ENCODE data around the gene DNAJC7.

The DNAJC7 gene

DNA sequence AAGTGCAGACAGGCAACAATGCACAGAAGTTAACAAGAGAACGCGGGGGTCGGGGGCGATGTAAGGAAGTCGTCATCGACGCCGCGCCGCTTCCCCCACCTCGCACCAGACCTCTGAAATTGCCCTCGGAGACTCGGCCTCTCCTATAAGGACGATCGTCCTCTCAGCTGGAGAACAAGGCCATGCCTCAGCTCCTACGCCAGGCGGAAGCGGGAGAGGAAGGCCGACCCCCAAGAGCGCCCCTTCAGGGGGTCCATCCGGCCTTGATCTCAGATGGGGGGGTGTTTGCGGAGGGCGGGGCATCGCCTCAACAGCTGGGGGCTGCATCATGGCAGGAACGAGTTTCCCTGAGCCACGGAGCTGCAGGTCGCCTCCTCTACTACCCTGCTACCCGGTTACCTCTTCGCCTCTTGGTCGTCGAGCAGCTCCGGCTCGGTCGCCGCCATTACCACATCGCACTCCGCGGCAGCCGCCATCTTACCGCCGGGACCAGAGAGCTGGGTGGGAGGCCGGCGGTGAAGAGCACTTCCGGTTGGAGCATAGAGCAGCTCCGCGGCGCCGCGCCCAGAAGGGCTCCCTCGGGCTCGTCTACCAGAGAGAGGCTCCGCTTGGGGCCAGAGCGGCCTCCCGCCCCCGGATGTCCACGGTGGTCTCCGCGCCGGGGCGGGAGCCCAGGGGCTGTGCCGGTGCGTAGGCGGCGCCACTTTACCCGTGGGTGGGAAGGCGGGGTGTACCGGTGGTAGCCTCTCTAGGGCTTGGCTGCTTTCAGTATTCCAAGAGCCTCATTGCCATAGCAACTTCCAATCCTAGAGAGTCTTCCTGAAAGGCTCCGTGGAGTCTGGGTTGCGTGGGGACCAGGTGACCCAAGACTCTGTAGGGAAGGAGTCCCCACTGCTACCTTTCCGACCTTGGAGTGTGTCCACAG, at the start of gene DNAJC7:
Gene DNAJC7 (minus strand): TSS at position 499 of the 925 bp plus-strand sequence. CDS start 23 bp downstream, at position 476.
- TF ChIP-seq, protein P1, sequence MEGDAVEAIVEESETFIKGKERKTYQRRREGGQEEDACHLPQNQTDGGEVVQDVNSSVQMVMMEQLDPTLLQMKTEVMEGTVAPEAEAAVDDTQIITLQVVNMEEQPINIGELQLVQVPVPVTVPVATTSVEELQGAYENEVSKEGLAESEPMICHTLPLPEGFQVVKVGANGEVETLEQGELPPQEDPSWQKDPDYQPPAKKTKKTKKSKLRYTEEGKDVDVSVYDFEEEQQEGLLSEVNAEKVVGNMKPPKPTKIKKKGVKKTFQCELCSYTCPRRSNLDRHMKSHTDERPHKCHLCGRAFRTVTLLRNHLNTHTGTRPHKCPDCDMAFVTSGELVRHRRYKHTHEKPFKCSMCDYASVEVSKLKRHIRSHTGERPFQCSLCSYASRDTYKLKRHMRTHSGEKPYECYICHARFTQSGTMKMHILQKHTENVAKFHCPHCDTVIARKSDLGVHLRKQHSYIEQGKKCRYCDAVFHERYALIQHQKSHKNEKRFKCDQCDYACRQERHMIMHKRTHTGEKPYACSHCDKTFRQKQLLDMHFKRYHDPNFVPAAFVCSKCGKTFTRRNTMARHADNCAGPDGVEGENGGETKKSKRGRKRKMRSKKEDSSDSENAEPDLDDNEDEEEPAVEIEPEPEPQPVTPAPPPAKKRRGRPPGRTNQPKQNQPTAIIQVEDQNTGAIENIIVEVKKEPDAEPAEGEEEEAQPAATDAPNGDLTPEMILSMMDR (IDR thresholded peaks at IDR 0.05; ENCODE audit: low read depth, low read length): no peak
- peak within 1 kb of the TSS; percentile 98 to 99 for H3K4me3 ChIP-seq (replicated peaks in 1 of 2; ENCODE audit: low read depth in 2 of 2, low read length in 2 of 2)
- peak; percentile 90 to 95 for DNase-seq (ENCODE audit: low read depth in 2 of 2)

DNA sequence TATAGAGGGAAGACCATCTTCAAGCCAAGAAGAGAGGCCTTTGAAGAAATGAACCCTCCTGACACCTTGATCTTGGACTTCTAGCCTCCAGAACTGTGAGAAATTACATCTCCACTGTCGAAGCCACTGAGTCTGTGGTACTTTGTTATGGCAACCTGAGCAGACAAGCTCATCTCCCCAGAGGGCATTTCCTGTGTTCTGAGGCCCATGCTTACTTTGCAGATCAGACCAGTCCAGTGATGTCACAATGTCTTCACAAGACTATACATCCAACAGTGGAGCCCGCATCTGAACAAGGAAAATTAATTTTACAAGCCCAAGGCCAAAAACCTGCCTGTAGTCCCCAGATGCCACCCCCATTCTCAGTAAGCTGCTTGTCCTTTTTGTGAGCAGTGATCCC, 48.0 kb upstream of the DNAJC7 start:
- H3K4me3 ChIP-seq (replicated peaks in 1 of 2; ENCODE audit: low read depth in 2 of 2, low read length in 2 of 2): no peak overlapping the region
- TF ChIP-seq, protein P1 (IDR thresholded peaks at IDR 0.05; ENCODE audit: low read depth, low read length): no peak
- no peak for DNase-seq (ENCODE audit: low read depth in 2 of 2)

DNA sequence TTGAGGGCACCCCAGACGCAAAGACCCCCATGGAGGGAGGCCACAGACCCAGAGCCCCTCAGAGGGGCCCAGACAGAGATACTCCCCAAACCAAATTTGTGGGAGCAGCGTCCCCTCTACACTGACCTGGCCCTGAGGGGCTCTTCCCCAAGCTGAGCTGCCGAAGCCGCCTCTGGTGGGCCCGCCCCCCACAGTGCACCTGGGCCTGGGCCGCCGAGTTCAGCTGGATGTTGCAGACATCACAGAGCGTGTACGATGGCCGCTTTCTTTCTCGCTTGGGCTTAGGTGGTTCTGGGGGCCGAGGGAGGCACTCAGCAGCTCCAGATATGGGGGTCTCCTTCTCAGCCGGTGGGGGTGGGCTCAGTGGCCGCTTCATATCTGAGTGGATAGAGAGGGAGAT, 45.4 kb upstream of the DNAJC7 start:
- TF ChIP-seq, protein P1 (IDR thresholded peaks at IDR 0.05; ENCODE audit: low read depth, low read length): no peak

GRCh38 chr17:42061646-42062487, 44.6 kb upstream of the DNAJC7 start:
- DNase-seq (ENCODE audit: low read depth in 2 of 2): no peak
- no peak overlapping the region for H3K4me3 ChIP-seq (replicated peaks in 1 of 2; ENCODE audit: low read depth in 2 of 2, low read length in 2 of 2)
- TF ChIP-seq, protein P1 (IDR thresholded peaks at IDR 0.05; ENCODE audit: low read depth, low read length): no peak

More for the DNA sequence above, 45.4 kb upstream of the DNAJC7 start:
- no peak overlapping the region for H3K4me3 ChIP-seq (replicated peaks in 1 of 2; ENCODE audit: low read depth in 2 of 2, low read length in 2 of 2)
- no peak for DNase-seq (ENCODE audit: low read depth in 2 of 2)

- H3K4me3 ChIP-seq (replicated peaks in 1 of 2; ENCODE audit: low read depth in 2 of 2, low read length in 2 of 2): no peak overlapping the region
- TF ChIP-seq, protein P1 (IDR thresholded peaks at IDR 0.05; ENCODE audit: low read depth, low read length): no peak
- DNase-seq (ENCODE audit: low read depth in 2 of 2): no peak
Measured at GRCh38 chr17:42060231-42060630, 43.0 kb upstream of the DNAJC7 start.

- no peak overlapping the region for H3K4me3 ChIP-seq (replicated peaks in 1 of 2; ENCODE audit: low read depth in 2 of 2, low read length in 2 of 2)
- no peak for DNase-seq (ENCODE audit: low read depth in 2 of 2)
- TF ChIP-seq, protein P1 (IDR thresholded peaks at IDR 0.05; ENCODE audit: low read depth, low read length): no peak
Measured at GRCh38 chr17:42059815-42060214, 42.6 kb upstream of the DNAJC7 start.

Measured in cardiac fibroblast (primary cell).